Uterus (tissue), 2 donors: ENCODE data around the gene ICE1.

Experiments used
- POLR2A ChIP-seq, 2 donors: fragments of 450-650 bp; IDR thresholded peaks; one replicate each; pipeline ENCODE4 v1.6.1; 2016; ENCODE audit warnings: antibody characterized with exemption in 2 of 2, mild to moderate bottlenecking in 1 of 2, moderate library complexity in 1 of 2
- TF ChIP-seq, protein P1 (sequence below), 4 experiments: fragments of 200-600 bp in 2 of 4; fragments of 450-650 bp in 2 of 4; sonication (generic) in 2 of 4; IDR thresholded peaks; one replicate each; pipeline ENCODE4 v1.5.1; 2016 to 2019; ENCODE audit warnings: antibody characterized with exemption in 4 of 4, mild to moderate bottlenecking in 2 of 4, moderate library complexity in 1 of 4

DNA sequence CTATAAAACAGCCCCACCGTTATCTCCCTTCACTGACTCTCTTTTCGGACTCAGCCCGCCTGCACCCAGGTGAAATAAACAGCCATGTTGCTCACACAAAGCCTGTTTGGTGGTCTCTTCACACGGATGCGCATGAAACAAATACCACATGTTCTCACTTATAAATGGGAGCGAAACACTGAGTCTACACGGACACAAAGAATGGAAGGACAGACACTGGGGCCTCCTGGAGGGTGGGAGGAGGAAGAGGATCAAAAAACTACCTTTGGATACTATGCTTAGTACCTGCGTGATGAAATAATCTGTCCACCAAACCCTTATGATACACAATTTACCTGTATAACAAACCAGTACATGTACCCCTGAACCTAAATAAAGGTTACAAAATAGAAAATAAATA is 98.6 kb downstream of the ICE1 start:
- TF ChIP-seq, protein P1, sequence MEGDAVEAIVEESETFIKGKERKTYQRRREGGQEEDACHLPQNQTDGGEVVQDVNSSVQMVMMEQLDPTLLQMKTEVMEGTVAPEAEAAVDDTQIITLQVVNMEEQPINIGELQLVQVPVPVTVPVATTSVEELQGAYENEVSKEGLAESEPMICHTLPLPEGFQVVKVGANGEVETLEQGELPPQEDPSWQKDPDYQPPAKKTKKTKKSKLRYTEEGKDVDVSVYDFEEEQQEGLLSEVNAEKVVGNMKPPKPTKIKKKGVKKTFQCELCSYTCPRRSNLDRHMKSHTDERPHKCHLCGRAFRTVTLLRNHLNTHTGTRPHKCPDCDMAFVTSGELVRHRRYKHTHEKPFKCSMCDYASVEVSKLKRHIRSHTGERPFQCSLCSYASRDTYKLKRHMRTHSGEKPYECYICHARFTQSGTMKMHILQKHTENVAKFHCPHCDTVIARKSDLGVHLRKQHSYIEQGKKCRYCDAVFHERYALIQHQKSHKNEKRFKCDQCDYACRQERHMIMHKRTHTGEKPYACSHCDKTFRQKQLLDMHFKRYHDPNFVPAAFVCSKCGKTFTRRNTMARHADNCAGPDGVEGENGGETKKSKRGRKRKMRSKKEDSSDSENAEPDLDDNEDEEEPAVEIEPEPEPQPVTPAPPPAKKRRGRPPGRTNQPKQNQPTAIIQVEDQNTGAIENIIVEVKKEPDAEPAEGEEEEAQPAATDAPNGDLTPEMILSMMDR (IDR thresholded peaks at IDR 0.05), result no peak
- no peak for TF ChIP-seq POLR2A (IDR thresholded peaks at IDR 0.05)
